OCI-LY7 (cell line): Measurements from ENCODE around the gene PGA4. TPM values are rescaled to one million over a fixed set of nuclear protein-coding genes. Genes with fewer than 3 reads are reported as not detected.
"Not testable (repeated sequence)": the region's sequence is repeated elsewhere in the genome, so short reads cannot be mapped to it uniquely, and the experiment has no call there.

Source experiments
- BruUV-seq: library from RNA; stranded (reverse); fragments of 400-500 nt; replicated peaks from 2 replicates; lab custom pipeline; 2021; lab: Mats Ljungman, UMichigan
- CTCF ChIA-PET: fragments of 300-600 bp; sonication (Branson Sonifier 250); formaldehyde crosslinking; loops from one replicate; lab custom pipeline; 2022; ENCODE audit warnings: antibody characterized with exemption; ENCODE audit not compliant: unreplicated experiment; lab: Charles Lee
- POLR2A ChIA-PET: fragments of 300-600 bp; sonication (Branson Sonifier 250); formaldehyde crosslinking; loops from one replicate; lab custom pipeline; 2022; ENCODE audit warnings: antibody characterized with exemption; lab: Charles Lee
- DNase-seq: peaks from one replicate; pipeline ENCODE4 v3.0.0-alpha.2; 2015; ENCODE audit warnings: low spot score
- H2AFZ ChIP-seq: fragments of 200-600 bp; sonication (generic), shearing (Covaris generic); 2 replicates; pipeline ENCODE4 v1.6.1; 2014; ENCODE audit warnings: mild to moderate bottlenecking, antibody characterized with exemption, low read length, moderate library complexity
- H3K27ac ChIP-seq: fragments of 200-600 bp; sonication (generic); 2 replicates; pipeline ENCODE4 v1.5.1; 2014; ENCODE audit warnings: mixed run types, low read depth, mild to moderate bottlenecking, moderate library complexity, low read length, inconsistent platforms; ENCODE audit not compliant: poor library complexity, severe bottlenecking
- H3K36me3 ChIP-seq: fragments of 200-600 bp; sonication (generic); 2 replicates; pipeline ENCODE4 v1.6.1; 2014; ENCODE audit warnings: mild to moderate bottlenecking, antibody characterized with exemption, low read length, moderate library complexity, mixed read lengths; ENCODE audit not compliant: insufficient read depth
- H3K4me1 ChIP-seq: fragments of 200-600 bp; sonication (generic); 2 replicates; pipeline ENCODE4 v1.5.1; 2014; ENCODE audit warnings: mild to moderate bottlenecking, low read length; ENCODE audit not compliant: insufficient read depth, poor library complexity, severe bottlenecking
- H3K4me2 ChIP-seq: fragments of 200-600 bp; sonication (generic); 2 replicates; pipeline ENCODE4 v1.6.1; 2014; ENCODE audit warnings: mild to moderate bottlenecking, low read length
- H3K4me3 ChIP-seq: fragments of 200-600 bp; sonication (generic); 2 replicates; pipeline ENCODE4 v1.5.1; 2014; ENCODE audit warnings: mild to moderate bottlenecking, low read depth, low read length; ENCODE audit not compliant: poor library complexity, severe bottlenecking
- H3K79me2 ChIP-seq: fragments of 200-600 bp; sonication (generic); 2 replicates; pipeline ENCODE4 v1.6.1; 2016; ENCODE audit warnings: low read depth, mild to moderate bottlenecking, low read length, moderate library complexity, mixed read lengths; ENCODE audit not compliant: insufficient read depth
- H3K9me2 ChIP-seq: fragments of 200-600 bp; sonication (generic); 2 replicates; pipeline ENCODE4 v1.6.1; 2016; ENCODE audit warnings: mild to moderate bottlenecking, low read length, mixed read lengths; ENCODE audit not compliant: insufficient read depth
- H3K9me3 ChIP-seq: fragments of 200-600 bp; sonication (generic); 2 replicates; pipeline ENCODE4 v1.6.1; 2014; ENCODE audit warnings: mild to moderate bottlenecking, mixed run types, low read length, mixed read lengths
- H4K20me1 ChIP-seq: fragments of 200-600 bp; sonication (generic); 2 replicates; pipeline ENCODE4 v1.6.1; 2014; ENCODE audit warnings: mild to moderate bottlenecking, antibody characterized with exemption, low read length, moderate library complexity, mixed read lengths; ENCODE audit not compliant: insufficient read depth
- EZH2phosphoT487 ChIP-seq: fragments of 200-600 bp; sonication (generic); IDR thresholded peaks from 2 replicates; pipeline ENCODE4 v1.6.1; 2018; ENCODE audit warnings: low read depth, borderline replicate concordance, mild to moderate bottlenecking, mixed run types, antibody characterized with exemption, low read length, moderate library complexity, mixed read lengths
- intact Hi-C: fragments of 100-400 bp; cut with micrococcal nuclease; formaldehyde crosslinking; loops from one replicate; pipeline ENCODE4 v1.10.0; 2022; ENCODE audit not compliant: unreplicated experiment
- total RNA-seq, 2 experiments: library from RNA; depleted of rRNA in 1 of 2; stranded (reverse); fragments of >200 nt in 1 of 2; shearing (Covaris generic) in 1 of 2; gene quantifications; 2 replicates each; pipeline ENCODE4 v1.2.3, GENCODE V29; 2014 to 2022
- TF ChIP-seq, protein P1 (sequence below): fragments of 200-600 bp; sonication (generic); conservative IDR thresholded peaks from 2 replicates; pipeline ENCODE4 v1.5.1; 2014; ENCODE audit warnings: mild to moderate bottlenecking, antibody characterized with exemption, low read length, moderate library complexity, mixed read lengths

Gene PGA4
- total RNA-seq, 2 experiments from 2014 or later = not detected

DNA sequence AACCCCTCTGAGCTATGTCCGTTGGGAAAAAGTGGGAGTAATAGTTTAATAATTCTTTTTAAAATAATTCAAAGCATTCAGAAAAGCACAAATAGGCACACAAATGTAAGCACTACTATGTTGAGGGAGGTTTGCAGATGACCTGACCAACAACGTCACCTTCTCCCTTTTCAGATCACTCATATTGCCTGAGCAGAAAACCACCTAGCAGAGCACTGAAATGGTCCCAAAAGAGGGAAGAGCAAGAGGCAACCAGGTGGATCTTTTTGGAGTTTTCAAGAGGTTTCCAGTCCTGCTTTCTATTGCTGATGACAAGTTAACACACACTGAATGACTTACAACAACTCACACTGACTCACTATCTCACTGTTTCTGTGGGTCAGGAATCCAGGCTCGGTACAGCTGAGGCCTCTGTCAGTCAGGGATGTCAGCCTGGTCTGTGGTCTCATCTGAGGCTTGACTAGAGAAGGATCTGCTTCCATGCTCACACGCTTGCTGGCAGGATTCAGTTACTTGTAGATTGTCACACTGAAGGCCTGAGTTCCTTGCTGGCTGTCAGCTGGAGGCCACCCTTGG lies 23.1 kb upstream of the PGA4 start:
- ChIA-PET CTCF (interaction anchor here (0.6 kb wide), 1 partner anchor 70 kb away, joined by 3 read pairs; no protein-coding TSS in a partner anchor), POLR2A (no interaction called here)
- no peak overlapping the region for H3K4me2 ChIP-seq
- TF ChIP-seq, protein P1, sequence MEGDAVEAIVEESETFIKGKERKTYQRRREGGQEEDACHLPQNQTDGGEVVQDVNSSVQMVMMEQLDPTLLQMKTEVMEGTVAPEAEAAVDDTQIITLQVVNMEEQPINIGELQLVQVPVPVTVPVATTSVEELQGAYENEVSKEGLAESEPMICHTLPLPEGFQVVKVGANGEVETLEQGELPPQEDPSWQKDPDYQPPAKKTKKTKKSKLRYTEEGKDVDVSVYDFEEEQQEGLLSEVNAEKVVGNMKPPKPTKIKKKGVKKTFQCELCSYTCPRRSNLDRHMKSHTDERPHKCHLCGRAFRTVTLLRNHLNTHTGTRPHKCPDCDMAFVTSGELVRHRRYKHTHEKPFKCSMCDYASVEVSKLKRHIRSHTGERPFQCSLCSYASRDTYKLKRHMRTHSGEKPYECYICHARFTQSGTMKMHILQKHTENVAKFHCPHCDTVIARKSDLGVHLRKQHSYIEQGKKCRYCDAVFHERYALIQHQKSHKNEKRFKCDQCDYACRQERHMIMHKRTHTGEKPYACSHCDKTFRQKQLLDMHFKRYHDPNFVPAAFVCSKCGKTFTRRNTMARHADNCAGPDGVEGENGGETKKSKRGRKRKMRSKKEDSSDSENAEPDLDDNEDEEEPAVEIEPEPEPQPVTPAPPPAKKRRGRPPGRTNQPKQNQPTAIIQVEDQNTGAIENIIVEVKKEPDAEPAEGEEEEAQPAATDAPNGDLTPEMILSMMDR = no peak
- TF ChIP-seq EZH2phosphoT487 = no peak
- no peaks in the 10 kb centered on the region for H4K20me1 ChIP-seq
- no TSS peak for BruUV-seq
- H3K36me3 ChIP-seq = no peaks in the 10 kb centered on the region
- H3K27ac ChIP-seq = no peak overlapping the region
- H3K9me3 ChIP-seq = no peaks in the 10 kb centered on the region
- DNase-seq = no peak
- H3K4me1 ChIP-seq = no peaks in the 10 kb centered on the region
- no peaks in the 10 kb centered on the region for H3K79me2 ChIP-seq
- H3K9me2 ChIP-seq = no peaks in the 10 kb centered on the region
- intact Hi-C loops = no loop called here
- no peak overlapping the region for H3K4me3 ChIP-seq
- no peak overlapping the region for H2AFZ ChIP-seq

DNA sequence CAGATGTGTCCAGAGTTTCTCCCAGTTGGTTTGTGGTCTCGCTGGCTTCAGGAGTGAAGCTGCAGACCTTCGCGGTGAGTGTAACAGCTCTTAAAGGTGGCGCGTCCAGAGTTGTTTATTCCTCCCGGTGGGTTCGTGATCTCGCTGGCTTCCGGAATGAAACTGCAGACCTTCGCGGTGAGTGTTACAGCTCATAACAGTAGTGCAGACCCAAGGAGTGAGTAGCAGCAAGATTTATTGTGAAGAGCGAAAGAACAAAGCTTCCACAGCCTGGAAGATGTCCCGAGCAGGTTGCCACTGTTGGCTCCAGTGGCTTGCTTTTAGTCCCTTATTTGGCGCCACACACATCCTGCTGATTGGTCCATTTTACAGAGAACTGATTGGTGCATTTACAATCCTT lies 20.7 kb upstream of the PGA4 start:
- no peaks in the 10 kb centered on the region for H4K20me1 ChIP-seq
- no peak overlapping the region for H2AFZ ChIP-seq
- DNase-seq = no peak
- H3K4me3 ChIP-seq = no peak overlapping the region
- no peak overlapping the region for H3K4me2 ChIP-seq
- TF ChIP-seq, protein P1 = no peak
- no peak for TF ChIP-seq EZH2phosphoT487
- no peak overlapping the region for H3K27ac ChIP-seq
- no peaks in the 10 kb centered on the region for H3K79me2 ChIP-seq
- H3K9me3 ChIP-seq = no peaks in the 10 kb centered on the region
- intact Hi-C loops = no loop called here
- H3K9me2 ChIP-seq = no peaks in the 10 kb centered on the region
- H3K4me1 ChIP-seq = no peaks in the 10 kb centered on the region
- no peaks in the 10 kb centered on the region for H3K36me3 ChIP-seq
- BruUV-seq = no TSS peak
- ChIA-PET POLR2A (no interaction called here), CTCF (no interaction called here)

DNA sequence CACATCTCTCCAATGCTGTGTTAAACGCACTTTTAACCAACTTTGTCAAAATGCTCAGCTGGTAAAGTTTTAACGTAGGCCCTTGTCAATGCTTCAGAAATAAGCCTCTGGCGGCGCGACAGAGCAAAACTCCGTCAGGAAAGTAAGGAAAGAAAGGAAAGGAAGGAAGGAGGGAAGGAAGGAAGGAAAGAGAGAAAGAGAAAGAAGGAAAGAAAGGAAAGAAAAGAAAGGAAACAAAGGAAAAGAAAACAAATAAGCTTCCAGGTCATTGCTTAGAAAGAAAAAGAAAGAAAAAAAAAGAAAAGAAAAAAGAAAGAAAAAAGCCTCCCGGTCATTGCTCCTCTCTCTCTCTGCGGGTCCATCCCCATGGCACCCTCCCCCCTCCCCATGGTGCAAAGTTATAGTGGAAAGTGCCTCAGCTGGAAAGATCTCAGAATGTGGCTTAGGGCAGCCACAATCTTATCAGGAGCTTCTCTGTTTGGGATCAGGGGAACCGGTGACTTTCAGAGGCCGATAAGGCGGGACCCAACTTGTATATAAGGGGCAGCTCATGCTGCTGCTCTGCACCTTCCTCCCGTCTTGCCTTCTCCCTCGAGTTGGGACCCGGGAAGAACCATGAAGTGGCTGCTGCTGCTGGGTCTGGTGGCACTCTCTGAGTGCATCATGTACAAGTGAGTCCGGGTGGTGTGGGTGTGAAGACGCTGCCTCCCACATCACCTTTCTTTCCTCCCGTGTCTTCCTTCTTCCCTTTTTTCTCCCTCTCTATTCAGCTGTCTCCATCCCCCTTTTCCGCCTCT lies 19.0 kb upstream of the PGA4 start, which contains the start of gene PGA3:
Gene PGA3 (plus strand): TSS at position 566 of the 797 bp plus-strand sequence. CDS start 50 bp downstream, at position 616.
- H3K9me2 ChIP-seq, H2AFZ ChIP-seq, CTCF ChIA-PET, POLR2A ChIA-PET, H3K27ac ChIP-seq, BruUV-seq, DNase-seq, H3K4me2 ChIP-seq, H3K4me1 ChIP-seq, H3K9me3 ChIP-seq, H3K4me3 ChIP-seq, H4K20me1 ChIP-seq, H3K79me2 ChIP-seq, intact Hi-C loops, H3K36me3 ChIP-seq: not testable (repeated sequence)

DNA sequence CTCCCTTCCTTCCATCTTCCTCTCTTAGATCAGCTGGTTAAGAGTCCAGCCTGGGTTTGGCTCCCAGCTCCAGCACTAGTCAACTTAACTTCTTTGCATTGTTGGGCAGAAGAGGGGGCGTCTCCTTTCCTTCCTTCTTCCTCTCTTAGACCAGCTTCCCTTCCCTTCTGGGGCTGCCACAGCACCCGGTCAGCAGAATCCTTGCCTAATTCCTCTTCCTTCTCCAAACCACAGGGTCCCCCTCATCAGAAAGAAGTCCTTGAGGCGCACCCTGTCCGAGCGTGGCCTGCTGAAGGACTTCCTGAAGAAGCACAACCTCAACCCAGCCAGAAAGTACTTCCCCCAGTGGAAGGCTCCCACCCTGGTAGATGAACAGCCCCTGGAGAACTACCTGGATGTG lies 18.3 kb upstream of the PGA4 start:
- H3K27ac ChIP-seq, H3K36me3 ChIP-seq, H2AFZ ChIP-seq, BruUV-seq, H3K4me1 ChIP-seq, H3K4me2 ChIP-seq, H4K20me1 ChIP-seq, H3K79me2 ChIP-seq, H3K9me2 ChIP-seq, intact Hi-C loops, H3K4me3 ChIP-seq, CTCF ChIA-PET, DNase-seq, POLR2A ChIA-PET, H3K9me3 ChIP-seq: not testable (repeated sequence)
